Endothelial cell of hepatic sinusoid (primary cell): Measurements from ENCODE around the gene TMEM209.
"Not testable (repeated sequence)": the region's sequence is repeated elsewhere in the genome, so short reads cannot be mapped to it uniquely, and the experiment has no call there.

Experiments
- in situ Hi-C: cut with HindIII; loops from 2 replicates; pipeline ENCODE4 v1.10.0; 2017; ENCODE audit warnings: low sequenced_read_pairs

The TMEM209 gene

DNA sequence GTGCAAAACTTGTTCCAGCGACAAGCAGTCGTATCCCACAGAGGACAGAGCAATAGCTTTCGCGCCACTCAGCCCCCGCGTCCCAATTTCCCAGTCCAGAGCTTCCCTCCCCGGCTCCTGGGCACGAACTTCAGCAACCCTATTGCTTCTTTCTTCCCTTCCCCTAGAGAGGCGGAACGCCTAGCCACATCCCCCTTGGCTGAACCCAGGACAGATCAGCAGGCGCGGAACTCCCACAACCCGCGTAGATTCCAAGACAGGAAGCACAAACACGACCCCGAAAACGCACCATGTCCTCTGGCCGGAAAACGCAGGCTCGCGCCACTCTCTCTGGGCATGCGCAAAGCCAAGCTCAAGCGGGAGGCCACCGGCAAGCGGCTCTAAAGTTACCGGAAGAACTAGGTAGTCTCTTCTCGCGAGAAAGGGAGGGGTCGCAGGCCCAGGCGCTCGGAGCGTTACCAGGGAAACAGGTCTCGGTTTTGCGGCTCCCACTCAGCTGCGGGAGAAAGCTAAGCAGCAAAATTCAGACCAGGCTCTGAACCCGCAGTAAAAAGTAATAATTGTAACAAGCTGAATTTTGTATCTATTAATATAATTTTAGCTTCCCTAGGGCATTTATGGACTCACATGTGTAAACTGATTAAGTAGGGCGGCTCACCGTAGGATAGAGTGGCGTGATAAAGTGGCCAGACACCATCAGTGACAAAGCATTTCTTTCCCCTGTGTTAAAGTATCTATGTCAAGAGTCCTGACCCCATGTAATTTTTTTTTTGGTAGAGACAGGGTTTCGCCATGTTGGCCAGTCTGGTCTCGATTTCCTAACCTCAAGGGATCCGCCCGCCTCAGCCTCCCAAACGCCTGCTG is at the start of gene TMEM209:
TMEM209 (minus strand) TSS at position 323 of the 864 bp plus-strand sequence; CDS start at position 292, 31 bp downstream.
- in situ Hi-C loops, result no loop called here

DNA sequence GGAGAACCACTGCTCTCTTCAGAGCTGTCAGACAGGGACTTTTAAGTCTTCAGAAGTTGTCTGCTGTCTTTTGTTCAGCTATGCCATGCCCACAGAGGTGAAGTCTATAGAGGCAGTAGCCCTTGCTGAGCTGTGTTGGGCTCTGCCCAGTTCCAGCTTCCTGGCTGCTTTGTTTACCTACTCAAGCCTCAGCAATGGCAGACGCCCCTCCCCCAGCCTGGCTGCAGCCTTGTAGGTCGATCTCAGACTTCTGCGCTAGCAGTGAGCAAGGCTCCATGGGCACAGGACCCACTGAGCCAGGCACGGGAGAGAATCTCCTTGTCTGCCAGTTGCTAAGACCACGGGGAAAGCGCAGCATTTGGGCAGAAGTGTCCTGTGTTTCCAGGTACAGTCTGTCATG is 49.3 kb upstream of the TMEM209 start:
- in situ Hi-C loops, result no loop called here

DNA sequence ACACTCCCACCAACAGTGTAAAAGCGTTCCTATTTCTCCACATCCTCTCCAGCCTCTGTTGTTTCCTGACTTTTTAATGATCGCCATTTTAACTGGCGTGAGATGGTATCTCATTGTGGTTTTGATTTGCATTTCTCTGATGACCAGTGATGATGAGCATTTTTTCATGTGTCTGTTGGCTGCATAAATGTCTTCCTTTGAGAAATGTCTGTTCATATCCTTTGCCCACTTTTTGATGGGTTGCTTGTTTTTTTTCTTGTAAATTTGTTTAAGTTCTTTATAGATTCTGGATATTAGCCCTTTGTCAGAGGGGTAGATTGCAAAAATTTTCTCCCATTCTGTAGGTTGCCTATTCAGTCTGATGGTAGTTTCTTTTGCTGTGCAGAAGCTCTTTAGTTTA is 44.4 kb upstream of the TMEM209 start:
- in situ Hi-C loops, result not testable (repeated sequence)

DNA sequence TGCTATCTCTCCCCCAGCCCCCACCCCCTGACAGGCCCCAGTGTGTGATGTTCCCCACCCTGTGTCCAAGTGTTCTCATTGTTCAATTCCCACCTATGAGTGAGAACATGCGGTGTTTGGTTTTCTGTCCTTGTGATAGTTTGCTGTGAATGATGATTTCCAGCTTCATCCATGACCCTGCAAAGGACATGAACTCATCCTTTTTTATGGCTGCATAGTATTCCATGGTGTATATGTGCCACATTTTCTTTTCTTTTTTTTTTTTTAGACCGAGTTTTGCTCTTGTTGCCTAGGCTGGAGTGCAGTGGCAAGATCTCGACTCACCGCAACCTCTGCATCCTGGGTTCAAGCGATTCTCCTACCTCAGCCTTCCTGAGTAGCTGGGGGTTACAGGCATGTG is 43.6 kb upstream of the TMEM209 start:
- in situ Hi-C loops, result not testable (repeated sequence)

DNA sequence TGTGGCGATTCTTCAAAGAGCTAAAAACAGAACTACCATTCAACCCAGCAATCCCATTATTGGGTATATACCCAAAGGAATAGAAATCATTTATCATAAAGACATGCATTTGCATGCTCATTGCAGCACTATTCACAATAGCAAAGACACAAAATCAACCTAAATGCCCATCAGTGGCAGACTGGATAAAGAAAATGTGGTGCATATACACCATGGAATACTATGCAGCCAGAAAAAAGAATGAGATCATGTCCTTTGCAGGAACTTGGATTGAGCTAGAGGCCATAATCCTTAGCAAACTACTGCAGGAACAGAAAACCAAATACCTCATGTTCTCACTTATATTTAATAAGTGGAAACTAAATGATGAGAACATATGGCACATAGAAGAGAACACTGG is 41.3 kb upstream of the TMEM209 start:
- in situ Hi-C loops, result not testable (repeated sequence)

DNA sequence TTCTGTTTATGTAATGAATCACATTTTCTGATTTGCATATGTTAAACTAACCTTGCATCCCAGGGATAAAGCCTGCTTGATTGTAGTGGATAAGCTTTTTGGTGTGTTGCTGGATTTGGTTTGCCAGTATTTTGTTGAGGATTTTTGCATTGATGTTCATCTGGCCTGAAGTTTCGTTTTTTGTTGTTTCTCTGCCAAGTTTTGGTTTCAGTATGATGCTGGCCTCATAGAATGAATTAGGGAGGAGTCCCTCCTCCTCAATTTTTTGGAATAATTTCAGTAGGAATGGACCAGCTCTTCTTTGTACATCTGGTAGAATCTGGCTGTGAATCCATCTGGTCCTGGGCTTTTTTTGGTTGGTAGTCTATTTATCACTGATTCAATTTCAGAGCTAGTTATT is 38.3 kb upstream of the TMEM209 start:
- in situ Hi-C loops, result not testable (repeated sequence)

DNA sequence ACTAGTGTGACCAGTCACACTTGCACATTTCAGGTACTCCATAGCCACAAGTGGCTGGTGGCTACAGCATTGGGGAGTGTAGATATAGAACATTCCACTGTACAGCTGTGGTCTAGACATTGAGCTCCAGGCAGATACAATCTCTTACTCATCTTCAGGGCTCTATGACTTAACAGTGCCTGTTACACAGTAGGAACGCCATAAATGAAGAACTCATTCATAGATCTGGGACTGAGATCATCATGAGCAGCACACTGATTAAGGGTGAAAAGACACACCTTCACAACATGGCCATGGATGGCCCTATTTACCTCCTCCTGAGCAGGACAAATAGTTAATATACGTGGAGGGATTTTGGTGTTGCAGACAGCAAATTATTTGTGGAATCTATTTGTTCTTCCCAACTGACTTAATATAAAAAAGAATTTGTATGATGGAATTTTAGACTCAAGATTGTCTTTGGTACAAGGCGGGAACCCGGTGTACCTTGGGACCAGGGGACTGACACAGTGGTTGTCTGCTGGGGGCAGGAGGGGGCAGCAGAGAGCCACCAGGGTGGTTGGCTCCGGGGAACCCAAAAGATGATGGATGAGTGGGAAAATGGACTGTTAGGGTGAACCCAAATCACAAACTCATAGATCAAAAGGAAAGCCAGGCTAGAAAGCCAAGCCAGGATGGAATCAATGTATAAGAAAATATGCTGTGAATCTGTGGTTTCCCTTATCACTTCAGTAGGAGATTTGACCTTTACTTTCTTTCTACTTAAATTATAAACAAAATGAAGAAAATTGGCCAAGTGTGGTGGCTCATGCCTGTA is 37.2 kb upstream of the TMEM209 start:
- in situ Hi-C loops, result no loop called here

DNA sequence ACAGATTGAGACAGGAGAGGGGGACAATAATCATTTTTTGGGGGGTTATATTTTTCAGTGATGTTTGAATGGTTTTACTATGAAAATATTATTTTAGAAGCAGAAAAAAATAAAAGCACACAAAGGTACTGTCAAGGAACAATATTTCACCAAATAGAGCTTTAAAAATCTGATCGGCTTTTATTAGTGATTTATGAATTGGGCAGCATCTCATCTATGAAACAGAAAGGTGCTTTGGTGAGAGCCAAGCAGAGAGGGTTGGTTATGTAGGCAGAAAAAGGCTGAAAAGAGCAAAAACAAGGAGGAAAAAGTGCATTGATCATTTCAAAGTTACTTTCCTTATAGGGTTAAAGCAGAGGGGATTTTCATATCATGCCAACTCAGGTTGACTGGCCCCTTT is 35.0 kb upstream of the TMEM209 start:
- in situ Hi-C loops, result no loop called here

DNA sequence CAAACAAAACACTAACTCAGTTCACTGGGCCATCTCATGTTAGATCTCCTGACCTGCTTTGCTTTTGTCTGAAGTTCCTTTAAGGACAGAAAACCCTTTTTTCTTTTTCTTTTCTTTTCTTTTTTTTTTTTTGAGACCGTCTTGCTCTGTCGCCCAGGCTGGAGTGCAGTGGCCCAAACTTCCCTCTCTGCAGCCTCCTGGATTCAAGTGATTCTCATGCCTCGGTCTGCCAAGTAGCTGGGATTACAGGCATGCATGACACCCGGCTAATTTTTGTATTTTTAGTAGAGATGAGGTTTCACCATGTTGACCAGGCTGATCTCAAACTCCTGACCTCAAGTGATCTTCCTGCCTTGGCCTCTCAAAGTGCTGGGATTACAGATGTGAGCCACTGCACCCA is 31.2 kb upstream of the TMEM209 start:
- in situ Hi-C loops, result not testable (repeated sequence)

DNA sequence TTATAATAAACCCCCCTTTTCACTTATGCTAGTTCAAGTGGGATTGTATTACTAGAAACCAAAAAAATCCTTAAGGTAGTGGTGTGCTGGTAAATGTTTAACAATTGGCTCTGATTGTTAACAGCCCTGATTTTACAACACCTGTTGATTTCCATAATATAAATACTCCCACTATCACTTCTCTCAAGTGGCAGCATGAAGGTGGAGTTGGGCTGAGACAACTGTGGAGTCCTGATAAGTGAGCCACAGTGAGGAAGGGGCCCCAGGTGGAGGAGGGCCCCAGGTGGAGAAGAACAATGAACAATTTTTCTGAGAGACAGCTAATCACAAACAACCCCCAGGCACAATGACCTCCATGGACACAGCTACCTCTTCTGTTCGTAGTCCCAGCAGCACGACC is 28.9 kb upstream of the TMEM209 start:
- in situ Hi-C loops, result no loop called here

DNA sequence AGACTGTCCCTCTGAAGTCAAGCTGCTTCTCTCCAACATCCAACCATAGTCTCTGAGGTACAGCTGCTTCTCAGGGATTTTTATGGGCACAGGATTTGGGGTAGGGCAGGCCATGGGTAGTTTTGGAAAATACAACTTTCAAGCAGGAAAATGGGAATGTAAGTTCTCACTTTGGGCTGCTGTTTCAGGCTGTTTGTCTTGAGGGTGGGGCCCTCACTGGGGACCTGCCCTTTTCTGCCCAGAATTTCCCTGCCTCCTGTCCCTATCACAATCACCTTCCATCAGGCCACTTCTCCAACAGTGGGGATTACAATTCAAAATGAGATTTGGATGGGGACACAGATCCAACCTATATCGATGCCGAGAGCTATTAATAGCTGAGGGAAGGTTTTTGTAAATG is 27.0 kb upstream of the TMEM209 start:
- in situ Hi-C loops, result no loop called here

DNA sequence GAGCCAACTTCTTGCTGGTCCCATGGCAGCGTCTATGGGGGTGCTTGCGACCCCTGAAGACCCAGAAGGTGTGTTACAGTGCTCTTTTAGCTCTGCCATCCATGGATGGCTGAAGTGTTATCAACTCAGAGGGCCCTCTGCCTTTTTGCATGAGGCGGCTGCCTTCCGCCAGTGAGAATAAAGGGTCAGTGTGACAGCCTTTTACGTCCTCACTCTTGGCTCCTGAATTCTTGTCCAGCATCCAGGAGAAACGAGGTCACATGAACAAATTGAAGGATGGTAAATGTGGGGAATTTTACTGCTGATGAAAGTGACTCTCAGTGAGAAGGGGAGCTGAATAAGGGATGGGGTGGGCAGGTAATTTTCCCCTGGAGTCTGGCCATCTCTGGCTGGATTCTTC is 26.6 kb upstream of the TMEM209 start:
- in situ Hi-C loops, result no loop called here

DNA sequence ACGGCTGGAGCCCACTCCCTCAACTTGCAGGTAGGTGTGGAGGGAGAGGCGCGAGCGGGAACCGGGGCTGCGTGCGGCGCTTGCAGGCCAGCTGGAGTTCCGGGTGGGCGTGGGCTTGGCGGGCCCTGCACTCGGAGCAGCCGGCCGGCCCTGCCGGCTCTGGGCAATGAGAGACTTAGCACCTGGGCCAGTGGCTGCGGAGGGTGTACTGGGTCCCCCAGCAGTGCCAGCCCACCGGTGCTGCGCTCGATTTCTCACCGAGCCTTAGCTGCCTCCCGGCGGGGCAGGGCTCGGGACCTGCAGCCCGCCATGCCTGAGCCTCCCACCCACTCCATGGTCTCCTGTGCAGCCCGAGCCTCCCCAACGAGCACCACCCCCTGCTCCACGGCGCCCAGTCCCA is 24.8 kb upstream of the TMEM209 start:
- in situ Hi-C loops, result not testable (repeated sequence)

DNA sequence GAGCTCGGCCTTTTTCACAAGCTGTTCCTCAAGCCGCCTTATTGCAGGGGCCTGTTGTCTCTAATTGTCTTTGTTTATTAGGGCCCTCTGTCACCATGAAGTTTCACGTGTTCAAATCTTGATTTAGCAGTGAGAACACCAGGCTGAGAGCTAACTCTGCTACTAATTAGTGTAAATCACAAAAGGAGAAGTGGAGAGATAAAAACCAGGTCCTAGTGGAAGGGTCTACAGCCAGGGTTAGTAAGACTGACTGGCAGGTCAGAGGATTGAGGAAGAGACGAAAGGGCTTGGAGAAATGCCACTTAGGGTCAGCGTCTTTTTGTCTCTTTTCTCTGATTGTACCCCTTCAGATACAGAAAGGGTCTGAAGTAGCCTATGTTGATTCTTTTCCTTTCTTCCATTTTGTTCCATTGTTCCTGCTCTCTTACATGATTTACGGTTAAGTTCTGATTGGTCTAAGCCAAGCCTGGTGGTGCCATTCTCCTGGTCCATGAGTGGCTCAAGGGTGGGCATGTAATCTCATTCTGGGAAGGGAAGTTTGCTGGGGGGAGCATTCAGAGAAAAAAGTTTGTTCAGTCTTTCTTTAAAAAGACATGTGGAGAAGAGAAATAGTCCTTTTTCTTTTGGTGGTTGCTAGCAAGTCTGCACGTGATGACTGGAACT is 23.8 kb upstream of the TMEM209 start:
- in situ Hi-C loops, result no loop called here

DNA sequence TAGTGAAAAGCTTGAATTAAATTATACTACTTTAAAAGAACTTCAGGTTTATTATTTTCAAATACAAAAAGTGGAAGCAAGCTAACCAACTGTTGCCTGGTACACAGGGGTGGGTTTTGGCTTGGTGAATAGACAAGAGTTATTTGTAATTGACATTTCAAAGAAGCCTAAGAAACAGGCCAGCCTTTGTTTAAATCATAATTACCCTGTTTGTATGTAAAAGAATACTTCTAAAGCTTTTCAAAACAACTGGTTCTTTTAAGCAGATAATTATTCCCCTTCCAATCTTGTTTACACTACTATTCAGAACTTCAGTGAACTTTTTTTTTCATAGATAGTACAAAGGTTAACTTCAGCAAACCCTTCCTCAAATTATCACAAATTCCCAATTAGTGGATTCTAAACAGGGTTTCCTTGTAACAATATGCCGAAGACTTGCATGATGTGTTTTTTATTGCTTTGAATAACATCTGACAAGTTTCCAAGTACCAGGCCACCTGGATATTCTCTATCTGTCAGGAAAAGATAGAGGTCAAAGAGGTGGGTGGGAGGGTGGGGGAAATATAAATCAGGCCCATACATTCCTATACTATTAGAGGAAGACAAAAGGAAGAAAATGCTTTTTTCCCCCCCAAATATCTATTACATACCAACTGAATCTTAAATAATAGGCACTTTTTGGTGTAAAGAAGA is 22.8 kb upstream of the TMEM209 start:
- in situ Hi-C loops, result no loop called here

DNA sequence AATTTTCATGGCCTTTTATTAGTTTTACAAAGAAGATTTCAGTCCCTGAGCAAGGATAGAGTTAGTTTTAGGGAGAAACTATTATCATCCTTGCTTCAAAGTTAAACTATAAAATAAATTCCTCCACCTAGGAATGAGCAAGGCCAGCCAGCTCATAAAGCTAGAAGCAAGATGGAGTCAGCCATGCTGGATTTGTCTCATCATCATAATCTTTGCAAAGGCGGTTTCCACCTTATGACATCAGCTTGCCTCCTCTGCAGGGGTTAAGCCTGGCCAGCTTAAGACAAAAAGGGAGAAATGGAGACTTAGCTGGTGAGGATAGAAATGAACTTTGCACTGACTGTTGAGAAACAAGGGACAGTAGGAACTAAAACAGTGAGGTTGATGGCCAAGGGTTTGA is 21.1 kb upstream of the TMEM209 start:
- in situ Hi-C loops, result no loop called here

DNA sequence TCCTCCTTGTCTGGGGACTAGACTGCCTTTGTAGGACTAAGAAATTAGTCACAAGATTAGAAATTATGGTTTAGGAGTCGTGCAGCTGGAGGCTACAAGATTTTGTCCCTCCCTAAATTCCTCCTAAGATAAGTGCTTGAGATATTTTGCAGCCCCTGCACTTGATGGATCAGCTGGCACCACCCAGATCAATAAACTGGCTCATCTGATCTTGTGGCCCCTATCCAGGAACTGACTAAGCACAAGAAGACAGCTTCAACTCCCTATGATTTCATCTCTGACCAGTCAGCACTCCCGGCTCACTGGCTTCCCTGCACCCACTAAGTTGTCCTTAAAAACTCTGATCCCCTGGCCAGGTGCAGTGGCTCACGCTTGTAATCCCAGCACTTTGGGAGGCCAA is 19.7 kb upstream of the TMEM209 start:
- in situ Hi-C loops, result not testable (repeated sequence)

DNA sequence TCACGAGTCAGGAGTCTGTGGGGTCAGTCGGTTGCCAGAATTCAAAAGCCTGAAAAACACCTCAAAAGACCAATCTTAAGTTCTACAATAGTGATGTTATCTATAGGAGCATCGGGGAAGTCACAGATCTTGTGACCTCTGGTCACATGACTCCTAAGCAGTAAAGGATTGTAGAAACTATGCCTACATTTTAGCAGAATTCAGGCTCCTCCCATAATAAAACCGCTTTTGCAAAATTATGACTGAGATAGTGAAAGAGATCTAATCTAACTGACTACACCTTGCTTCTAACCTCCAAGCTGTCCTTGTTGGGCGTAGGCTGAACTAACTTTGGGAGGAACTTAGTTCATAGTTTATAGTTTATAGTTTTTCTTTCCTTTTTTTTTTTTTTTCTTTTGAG is 19.0 kb upstream of the TMEM209 start:
- in situ Hi-C loops, result no loop called here

DNA sequence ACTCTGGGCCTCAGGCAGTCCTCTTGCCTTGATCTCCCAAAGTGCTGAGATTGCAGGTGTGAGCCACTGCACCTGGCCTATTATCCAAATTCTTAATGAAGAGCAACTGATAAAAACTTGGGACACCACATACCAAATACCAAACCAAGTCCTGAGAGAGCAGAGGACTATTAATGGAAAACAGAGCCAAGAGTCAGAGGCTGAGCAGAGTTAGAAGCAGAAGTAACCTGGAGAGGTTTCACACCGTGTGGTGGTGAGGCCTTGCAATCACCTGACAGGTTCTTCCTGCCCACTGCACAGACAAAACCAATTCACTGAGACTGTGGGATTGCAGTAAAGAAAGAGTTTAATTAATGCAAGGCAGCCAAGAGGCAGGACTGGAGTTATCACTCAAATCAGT is 18.4 kb upstream of the TMEM209 start:
- in situ Hi-C loops, result no loop called here

DNA sequence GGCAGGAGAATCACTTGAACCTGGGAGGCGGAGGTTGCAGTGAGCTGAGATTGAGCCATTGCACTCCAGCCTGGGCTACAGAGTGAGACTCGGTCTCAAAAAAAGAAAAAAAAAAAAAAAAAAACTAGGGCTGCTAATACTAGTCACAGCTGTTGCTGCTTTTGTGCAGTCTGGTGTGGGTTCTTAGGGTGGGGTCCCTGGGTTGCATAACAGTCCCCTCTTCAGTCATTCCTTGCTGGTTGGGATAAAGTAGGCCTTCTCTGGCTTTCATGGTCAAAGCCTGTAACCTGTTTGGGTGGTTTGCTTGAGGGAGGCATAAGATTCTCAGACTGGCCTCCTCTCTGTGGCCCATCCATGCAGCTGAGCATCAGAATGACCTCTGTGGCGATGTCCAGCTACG is 16.5 kb upstream of the TMEM209 start:
- in situ Hi-C loops, result no loop called here

DNA sequence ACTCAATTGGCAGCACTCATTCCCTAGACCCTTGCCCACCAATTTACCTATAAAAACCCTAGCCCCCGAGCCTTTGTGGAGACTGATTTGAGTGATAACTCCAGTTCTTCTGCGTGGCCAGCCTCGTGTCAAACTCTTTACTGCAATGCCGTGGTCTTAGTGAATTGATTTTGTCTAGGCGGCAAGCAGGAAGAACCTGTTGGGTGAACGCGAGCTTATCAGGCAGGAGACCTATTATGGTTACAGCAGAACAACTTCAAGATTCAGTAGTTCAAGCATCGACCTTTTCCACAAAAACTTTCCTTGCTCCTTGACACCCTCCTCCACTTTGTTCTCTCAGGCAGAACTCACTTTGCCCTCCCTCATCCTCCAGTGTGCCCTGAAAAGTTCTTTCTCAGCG is 14.7 kb upstream of the TMEM209 start:
- in situ Hi-C loops, result no loop called here
